Raji (cell line): Measurements from ENCODE around the gene PDIA2.

Experiments
- POLR2A ChIP-seq: IDR thresholded peaks from 2 replicates; pipeline ENCODE4 v1.6.1; 2011; ENCODE audit warnings: low read depth, low read length, control low read depth; ENCODE audit not compliant: insufficient read depth

Gene PDIA2

DNA sequence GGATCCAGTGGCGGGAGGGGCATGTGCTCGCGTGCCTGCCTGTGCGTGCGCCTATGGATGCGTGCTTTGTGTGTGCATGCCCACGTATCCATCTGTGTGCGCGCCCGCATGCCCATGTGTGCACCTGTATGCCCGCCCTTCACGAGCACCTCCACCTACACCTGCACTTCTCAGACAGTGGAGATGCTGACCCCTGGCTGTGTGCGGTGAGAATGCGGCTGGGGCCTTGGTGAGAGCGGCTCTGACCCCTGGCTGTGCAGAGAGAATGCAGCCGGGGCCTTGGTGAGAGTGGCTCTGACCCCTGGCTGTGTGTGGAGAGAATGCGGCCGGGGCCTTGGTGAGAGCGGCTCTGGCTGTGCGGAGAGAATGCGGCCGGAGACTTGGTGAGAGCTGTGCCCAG, 35.7 kb downstream of the PDIA2 start:
- no peak for TF ChIP-seq POLR2A

- no peak for TF ChIP-seq POLR2A
Observed at GRCh38 chr16:320206-320605, 37.2 kb downstream of the PDIA2 start.

GRCh38 chr16:321532-321931, 38.6 kb downstream of the PDIA2 start:
- no peak for TF ChIP-seq POLR2A

DNA sequence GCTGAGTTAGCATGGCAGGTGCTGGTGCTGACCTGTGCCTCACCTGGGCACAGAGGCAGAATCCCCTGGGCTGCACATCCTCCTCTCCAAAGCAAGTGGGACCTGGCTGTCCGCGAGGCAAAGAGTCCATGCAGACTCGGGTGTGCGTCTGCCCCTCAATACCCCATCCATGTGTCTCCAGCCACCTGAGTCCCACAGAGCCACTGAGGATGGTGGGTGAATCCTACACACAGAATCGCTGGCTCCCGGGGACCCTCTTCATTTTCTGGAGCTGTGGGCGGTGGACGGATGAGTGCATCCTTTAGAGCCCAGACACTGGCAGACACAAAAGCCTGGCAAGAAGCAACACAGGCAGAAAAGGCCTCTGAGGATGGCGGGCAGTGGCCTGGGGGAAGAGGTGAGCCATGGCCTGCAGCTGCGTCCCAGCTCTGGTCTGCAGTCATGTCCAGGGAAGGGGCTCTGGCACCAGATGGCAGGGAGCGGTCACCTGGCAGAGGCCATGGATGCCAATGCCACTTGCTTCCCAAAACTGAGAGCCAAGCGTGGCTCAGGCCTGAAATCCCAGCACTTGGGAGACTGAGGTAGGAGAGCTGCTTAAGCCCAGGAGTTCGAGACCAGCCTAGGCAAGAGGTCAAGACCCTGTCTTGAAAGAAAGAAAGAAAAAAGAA, 39.6 kb downstream of the PDIA2 start:
- no peak for TF ChIP-seq POLR2A

DNA sequence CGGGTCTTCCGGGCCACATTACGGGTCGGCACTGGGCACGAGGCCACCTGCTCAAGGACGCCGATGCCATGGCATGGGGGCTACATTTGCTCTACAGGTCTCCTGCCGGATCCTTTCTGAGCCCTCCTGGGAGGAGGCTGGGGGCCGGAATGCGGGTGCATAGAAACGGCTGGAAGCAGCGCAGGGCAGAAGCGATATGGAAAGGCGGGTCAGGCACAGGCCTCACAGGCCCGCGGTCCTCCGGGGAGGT, 41.2 kb downstream of the PDIA2 start:
- no peak for TF ChIP-seq POLR2A

- TF ChIP-seq POLR2A: no peak
Observed at GRCh38 chr16:324451-325334, 41.7 kb downstream of the PDIA2 start.

DNA sequence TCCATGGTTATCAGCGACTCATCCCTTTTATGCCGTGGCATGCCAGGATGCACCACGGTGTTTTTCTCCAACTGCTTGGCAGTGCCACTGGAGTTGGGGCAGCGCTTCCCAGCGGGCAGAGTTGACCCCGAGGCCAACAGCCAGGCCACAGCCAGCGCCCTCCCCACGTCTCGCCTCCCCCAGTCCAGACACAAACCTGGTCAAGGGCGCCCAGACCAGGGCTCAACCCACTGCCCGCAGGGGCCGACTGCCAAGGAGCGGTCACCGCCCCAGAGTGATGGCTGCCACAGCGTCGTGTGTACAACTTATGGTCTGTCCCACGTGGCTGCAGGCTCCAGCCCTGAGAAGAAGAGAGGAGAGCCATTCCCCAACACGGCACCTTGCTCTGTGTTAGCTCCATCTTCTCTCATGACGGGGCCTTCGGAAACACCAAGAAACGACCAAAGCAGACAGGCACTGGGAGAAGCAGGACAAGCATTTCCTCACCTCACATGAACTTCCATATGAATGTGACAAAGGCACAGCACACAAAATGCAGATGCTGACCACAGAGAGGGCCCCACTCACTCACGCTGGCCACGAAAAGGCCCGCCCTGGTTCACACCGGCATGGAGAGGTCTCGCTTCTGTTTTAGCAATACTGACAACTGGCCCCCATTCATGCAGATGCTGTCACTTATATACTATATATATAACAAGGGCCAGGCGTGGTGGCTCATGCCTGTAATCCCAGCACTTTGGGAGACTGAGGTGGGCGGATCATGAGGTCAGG, 42.6 kb downstream of the PDIA2 start:
- no peak for TF ChIP-seq POLR2A

DNA sequence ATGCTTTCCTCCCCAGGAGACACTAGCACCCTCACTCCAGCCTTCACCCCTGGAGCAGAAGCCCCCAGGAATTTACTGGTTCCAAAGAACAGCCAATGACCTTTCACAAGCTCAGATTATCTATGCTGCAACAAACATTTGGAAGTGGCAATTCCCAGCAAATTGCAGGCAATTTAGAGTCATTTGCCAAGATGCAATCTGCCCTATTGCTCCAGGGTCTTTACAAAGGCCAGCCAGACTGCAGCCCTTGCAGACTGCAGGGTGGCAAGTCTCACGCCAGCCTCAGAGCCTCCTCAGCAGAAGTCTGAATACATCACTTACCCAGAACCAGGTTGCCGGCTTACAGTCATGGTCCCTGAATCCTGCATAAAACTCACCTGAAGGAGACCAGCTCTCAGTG, 47.8 kb downstream of the PDIA2 start:
- TF ChIP-seq POLR2A: no peak

GRCh38 chr16:333406-334094, 50.6 kb downstream of the PDIA2 start:
- no peak for TF ChIP-seq POLR2A

DNA sequence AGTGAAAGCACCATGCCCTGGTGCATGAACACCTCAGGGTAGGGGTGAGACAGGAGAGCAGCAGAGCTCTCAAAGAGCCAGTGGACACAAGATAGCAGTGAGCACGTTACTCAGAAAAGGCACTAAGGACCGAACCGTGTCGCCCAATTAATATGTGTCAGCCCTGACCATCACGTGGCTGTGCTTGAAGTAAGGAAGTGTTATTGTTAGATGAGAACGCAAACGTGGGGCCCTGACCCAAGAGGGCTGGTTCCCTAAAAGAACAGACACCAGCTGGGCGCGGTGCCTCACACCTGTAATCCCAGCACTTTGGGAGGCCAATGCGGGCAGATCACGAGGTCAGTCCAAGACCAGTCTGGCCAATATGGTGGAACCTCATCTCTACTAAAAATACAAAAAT, 53.3 kb downstream of the PDIA2 start:
- TF ChIP-seq POLR2A: no peak
